Posterior cingulate gyrus (tissue), 11 donors: Measurements from ENCODE around the gene CD58.

ENCODE experiments used
- DNase-seq, 10 donors: peaks; one replicate each; pipeline versions ENCODE4 v3.0.0 to v3.0.0-alpha.2; 2020 to 2021; ENCODE audit warnings: mixed read lengths in 3 of 10
- intact Hi-C: fragments of 100-400 bp; cut with DNase I; formaldehyde crosslinking; loops from one replicate; pipeline ENCODE4 v1.15.1; 2023

Gene CD58

GRCh38 chr1:116482490-116482889 lies 88.3 kb downstream of the CD58 start:
- intact Hi-C loops, result no loop called here
- no peak for DNase-seq

GRCh38 chr1:116481934-116482333 lies 88.9 kb downstream of the CD58 start:
- intact Hi-C loops, result no loop called here
- no peak for DNase-seq

DNA sequence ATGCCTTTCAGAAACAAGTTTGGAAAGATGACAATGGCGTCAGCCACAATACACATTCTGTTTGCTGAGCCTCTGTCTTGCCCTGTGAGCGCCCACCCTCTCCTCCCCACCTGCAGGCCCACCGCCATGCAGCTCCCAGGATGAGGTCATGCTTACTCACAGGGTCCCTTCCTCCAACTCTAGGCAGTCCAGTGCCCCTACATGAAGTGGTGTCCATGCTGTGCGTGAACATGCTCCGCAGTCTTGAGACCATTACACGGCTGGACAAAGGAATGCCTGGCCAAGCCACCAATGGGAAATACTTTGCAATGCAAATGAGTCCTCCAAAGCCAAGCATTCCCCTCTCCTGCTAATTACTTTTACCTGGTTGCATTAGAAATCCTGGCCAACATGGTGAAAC lies 92.2 kb downstream of the CD58 start:
- intact Hi-C loops, result no loop called here
- no peak for DNase-seq

GRCh38 chr1:116477429-116477828 lies 93.4 kb downstream of the CD58 start:
- intact Hi-C loops, result no loop called here
- no peak for DNase-seq

GRCh38 chr1:116476321-116476720 lies 94.5 kb downstream of the CD58 start:
- no peak for DNase-seq
- intact Hi-C loops, result no loop called here

DNA sequence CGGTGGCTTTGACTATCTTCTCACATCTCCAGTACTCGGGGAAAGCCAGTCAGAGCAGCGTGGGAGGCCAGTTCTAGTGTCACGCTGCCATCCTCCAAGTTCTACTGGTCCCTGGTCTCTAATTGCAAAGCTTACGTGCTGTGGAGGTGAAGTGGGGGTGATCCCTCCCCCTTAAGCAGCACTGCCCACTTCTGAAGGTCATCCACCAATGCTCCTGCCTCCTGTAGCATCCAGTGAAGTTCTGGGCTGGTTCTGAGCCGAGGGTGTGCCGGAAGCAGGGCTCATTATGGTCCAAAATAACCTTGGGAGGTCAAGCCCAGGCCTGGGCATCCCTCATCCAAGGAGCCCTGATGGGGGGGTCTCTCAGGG lies 95.0 kb downstream of the CD58 start:
- no peak for DNase-seq
- intact Hi-C loops, result no loop called here

DNA sequence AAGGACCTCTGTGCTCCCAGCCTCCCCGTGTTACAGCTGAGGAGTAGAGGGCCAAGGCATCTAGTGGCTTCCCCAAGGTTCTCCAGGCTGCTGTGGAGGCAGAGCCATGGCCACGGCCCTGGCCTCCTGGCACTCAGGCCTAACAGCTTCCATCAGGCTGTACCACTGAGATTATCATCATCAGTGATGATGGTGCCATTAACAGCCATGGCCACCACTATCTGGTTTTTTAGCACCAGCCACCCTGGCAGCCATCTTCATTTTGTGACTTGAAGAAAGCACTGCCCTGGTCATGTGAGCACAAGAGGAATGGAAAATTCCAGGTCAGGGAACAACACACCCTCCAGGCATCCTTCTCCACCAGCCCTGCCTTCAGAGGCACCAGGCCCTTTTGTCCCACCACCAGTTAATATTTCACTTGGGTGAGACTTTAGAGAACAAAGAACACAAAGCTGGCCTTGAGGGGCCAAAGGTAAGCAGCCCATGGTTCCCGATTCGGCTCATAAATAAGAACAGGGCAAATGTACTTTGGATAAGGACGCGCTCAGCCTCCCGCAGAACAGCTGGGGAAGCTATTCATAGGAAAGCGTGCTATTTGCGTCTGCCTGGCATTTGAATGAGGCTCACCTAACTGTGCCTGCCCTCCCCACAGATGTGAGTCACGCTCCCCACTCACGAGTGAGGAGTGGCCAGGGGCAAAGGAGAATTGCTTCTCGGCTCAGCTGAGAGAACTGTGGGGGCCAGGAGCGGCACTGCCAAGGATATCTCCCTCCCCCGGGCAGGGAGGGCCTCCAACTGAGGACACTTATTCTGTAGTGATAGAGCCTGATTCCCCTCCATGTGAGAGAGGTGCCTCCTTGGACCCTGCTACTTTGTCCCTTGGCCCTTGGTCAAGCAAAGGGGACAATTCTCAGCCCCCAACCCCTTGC lies 95.6 kb downstream of the CD58 start:
- DNase-seq, result peak in 8 of 10 donors; percentile 23 to 91 (median 54)
- intact Hi-C loops, result no loop called here

GRCh38 chr1:116472431-116472961 lies 98.3 kb downstream of the CD58 start:
- intact Hi-C loops, result no loop called here
- peak in 1 of 10 donors; percentile 57 for DNase-seq

GRCh38 chr1:116471241-116471640 lies 99.6 kb downstream of the CD58 start:
- intact Hi-C loops, result no loop called here
- peak in 1 of 10 donors; percentile 76 for DNase-seq

GRCh38 chr1:116470671-116471070 lies 100.2 kb downstream of the CD58 start:
- intact Hi-C loops, result no loop called here
- DNase-seq, result no peak

DNA sequence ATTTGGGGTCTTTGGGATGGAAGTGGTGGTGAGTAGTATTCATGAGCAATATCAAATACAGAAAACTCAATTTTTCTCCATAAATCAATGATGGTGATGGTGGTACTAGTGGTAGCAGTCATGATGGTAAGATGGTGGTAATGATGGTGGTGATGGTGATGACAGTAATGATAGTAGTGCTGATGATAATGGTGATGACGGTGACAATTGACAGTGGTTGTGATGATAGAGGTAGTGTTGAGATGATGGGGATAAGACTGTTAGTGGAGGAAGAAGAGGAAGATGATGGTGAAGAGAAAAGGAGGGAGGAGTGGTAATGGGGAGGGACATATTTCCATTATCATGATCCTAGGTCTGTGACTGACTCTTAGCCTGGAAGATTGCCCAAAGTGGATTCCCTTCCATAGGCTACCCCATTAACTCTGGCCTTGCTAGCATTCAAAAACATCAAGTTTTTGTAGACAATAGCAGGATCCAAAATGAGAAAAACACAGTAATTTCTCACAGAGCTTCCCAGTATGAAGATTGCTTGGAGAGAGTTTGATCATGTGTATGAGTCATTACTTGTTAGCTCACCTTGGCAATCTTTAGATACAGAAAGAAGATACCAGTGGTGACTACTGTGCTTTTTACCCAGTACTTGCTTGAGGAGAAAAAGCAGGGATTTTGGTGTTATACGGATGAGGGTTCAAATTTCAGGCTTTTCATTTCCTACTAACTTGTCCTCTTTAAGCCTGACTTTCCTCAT lies 103.8 kb downstream of the CD58 start:
- no peak for DNase-seq
- intact Hi-C loops, result no loop called here

GRCh38 chr1:116465845-116466685 lies 104.8 kb downstream of the CD58 start:
- intact Hi-C loops, result no loop called here
- no peak for DNase-seq

DNA sequence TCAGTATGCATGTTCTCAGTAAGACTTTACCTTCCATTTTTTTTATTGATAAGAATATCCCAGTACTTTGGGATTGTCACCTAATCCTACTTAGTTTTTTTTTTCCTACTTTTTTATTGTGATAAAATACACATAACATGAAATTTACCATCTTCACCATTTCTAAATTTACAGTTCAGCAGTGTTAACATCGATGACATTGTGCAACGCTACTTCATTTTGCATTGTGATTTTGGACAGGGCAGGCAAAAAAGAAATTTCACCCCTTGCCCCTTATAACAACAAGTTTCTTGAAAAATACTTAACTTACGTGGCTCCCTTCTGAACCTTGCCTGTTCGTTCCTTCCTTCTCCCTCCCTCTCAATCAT lies 105.4 kb downstream of the CD58 start:
- no peak for DNase-seq
- intact Hi-C loops, result no loop called here
